ENCODE data around the gene CLEC19A.

GRCh38 chr16:19354371-19354770 lies 68.8 kb downstream of the CLEC19A start:
- TF ChIP-seq, protein P1, sequence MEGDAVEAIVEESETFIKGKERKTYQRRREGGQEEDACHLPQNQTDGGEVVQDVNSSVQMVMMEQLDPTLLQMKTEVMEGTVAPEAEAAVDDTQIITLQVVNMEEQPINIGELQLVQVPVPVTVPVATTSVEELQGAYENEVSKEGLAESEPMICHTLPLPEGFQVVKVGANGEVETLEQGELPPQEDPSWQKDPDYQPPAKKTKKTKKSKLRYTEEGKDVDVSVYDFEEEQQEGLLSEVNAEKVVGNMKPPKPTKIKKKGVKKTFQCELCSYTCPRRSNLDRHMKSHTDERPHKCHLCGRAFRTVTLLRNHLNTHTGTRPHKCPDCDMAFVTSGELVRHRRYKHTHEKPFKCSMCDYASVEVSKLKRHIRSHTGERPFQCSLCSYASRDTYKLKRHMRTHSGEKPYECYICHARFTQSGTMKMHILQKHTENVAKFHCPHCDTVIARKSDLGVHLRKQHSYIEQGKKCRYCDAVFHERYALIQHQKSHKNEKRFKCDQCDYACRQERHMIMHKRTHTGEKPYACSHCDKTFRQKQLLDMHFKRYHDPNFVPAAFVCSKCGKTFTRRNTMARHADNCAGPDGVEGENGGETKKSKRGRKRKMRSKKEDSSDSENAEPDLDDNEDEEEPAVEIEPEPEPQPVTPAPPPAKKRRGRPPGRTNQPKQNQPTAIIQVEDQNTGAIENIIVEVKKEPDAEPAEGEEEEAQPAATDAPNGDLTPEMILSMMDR (IDR thresholded peaks at IDR 0.05; ENCODE audit: low read depth, low read length, poor library complexity, severe bottlenecking), result no peak
- no peak for TF ChIP-seq EZH2phosphoT487 (IDR thresholded peaks at IDR 0.05; ENCODE audit: borderline replicate concordance, low read length)
